Measurements from ENCODE around the gene CGB3. TPM values are rescaled to one million over a fixed set of nuclear protein-coding genes. Genes with fewer than 3 reads are reported as not detected.
"Not testable (repeated sequence)": the region's sequence is repeated elsewhere in the genome, so short reads cannot be mapped to it uniquely, and the experiment has no call there.

The CGB3 gene
- total and polyA plus RNA-seq, 5 donors from 2014 or later: not detected

GRCh38 chr19:49025088-49025487 is 955 bp upstream of the CGB3 start:
- H3K4me3 Mint-ChIP-seq; H3K27ac ChIP-seq (ENCODE audit: insufficient read depth, low read length, poor library complexity, severe bottlenecking); H3K36me3 ChIP-seq (ENCODE audit: control insufficient read depth, insufficient read depth, low read length); H3K9me3 ChIP-seq (ENCODE audit: control insufficient read depth in 2 of 2, low read length in 2 of 2); H3K27ac Mint-ChIP-seq; H3K9me3 Mint-ChIP-seq; H3K36me3 Mint-ChIP-seq; H3K4me3 ChIP-seq (ENCODE audit: low read depth, low read length); ATAC-seq (ENCODE audit: low read depth in 2 of 2); H3K4me1 ChIP-seq (ENCODE audit: control insufficient read depth, insufficient read depth, low read length, poor library complexity, severe bottlenecking); DNase-seq; H3K27me3 ChIP-seq (ENCODE audit: control insufficient read depth, insufficient read depth, low read length): not testable (repeated sequence)
- Mint-ChIP-seq H3K27me3 (peaks cover 11% of the 10 kb centered on the region), H3K4me1 (peaks cover 7 to 14% (median 8%) of the 10 kb centered on the region in 4 donors)

GRCh38 chr19:49022116-49022515 is 2.0 kb downstream of the CGB3 start:
- DNase-seq (no peak), ATAC-seq (ENCODE audit: low read depth in 2 of 2) (no peak)
- H3K4me1 ChIP-seq (ENCODE audit: control insufficient read depth, insufficient read depth, low read length, poor library complexity, severe bottlenecking): peaks cover 29% of the 10 kb centered on the region
- H3K27me3 ChIP-seq (ENCODE audit: control insufficient read depth, insufficient read depth, low read length): no peaks in the 10 kb centered on the region
- H3K36me3 ChIP-seq (ENCODE audit: control insufficient read depth, insufficient read depth, low read length): no peaks in the 10 kb centered on the region
- Mint-ChIP-seq H3K9me3 (peaks cover 0 to 1% (median 0%) of the 10 kb centered on the region in 7 donors), H3K36me3 (no peaks in the 10 kb centered on the region), H3K27ac (no peak overlapping the region), H3K27me3 (peaks cover 10% of the 10 kb centered on the region), H3K4me3 (peak overlapping the region in 1 of 4 donors; percentile 49), H3K4me1 (peaks cover 7 to 34% (median 15%) of the 10 kb centered on the region in 4 donors)
- no peak overlapping the region for H3K4me3 ChIP-seq (ENCODE audit: low read depth, low read length)
- H3K27ac ChIP-seq (ENCODE audit: insufficient read depth, low read length, poor library complexity, severe bottlenecking): no peak overlapping the region
- H3K9me3 ChIP-seq (ENCODE audit: control insufficient read depth in 2 of 2, low read length in 2 of 2): no peaks in the 10 kb centered on the region

DNA sequence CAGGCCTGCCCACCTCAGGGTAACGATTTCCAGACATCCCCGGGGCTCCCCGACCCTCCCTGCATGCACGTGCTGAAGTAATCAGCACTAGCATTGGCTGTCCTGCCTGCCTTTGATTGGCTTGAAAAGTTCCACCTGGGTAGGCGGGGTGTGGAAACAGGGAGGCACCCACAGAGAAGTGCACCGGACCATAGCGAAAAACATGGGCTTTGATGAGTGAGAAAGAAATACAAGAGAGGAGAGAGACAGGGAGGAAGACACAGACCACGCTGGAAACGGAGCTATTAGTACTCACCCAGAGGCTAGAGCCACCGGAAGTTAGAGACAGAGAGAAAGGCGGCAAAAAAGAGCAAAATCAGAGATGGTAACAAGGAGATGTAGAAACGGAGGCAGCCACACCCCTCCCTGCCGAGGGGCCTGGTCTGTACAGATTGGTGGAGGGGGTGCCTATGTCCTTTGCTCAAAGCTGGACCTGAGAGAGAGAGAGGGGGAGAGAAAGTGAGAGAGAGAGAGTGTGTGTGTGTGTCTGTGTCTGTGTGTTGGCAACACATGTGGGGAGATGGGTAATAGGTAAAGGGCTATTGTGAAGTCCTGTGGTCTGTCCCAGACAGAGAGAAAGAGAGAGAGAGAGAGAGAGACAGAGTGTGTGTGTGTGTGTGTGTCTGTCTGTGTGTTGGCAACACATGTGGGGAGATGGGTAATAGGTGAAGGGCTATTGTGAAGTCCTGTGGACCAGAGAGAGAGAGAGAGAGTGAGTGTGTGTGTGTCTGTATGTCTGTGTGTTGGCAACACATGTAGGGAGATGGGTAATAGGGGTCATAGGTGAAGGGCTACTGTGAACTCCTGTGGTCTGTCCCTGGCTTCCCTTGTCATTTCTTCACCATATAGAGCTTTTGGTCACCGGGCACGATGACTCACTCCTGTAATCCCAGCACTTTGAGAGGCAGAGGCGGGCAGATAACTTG is 2.9 kb downstream of the CGB3 start:
- Mint-ChIP-seq H3K4me3 (peak overlapping the region in 3 of 4 donors; percentile 1 to 80 (median 1)), H3K4me1 (peaks cover 7 to 36% (median 15%) of the 10 kb centered on the region in 4 donors), H3K9me3 (peaks cover 0 to 1% (median 0%) of the 10 kb centered on the region in 7 donors), H3K36me3 (no peaks in the 10 kb centered on the region), H3K27me3 (peaks cover 10% of the 10 kb centered on the region), H3K27ac (peak overlapping the region in 2 of 3 donors; percentile 52 to 60)
- H3K9me3 ChIP-seq (ENCODE audit: control insufficient read depth in 2 of 2, low read length in 2 of 2): no peaks in the 10 kb centered on the region
- no peaks in the 10 kb centered on the region for H3K27me3 ChIP-seq (ENCODE audit: control insufficient read depth, insufficient read depth, low read length)
- no peak overlapping the region for H3K4me3 ChIP-seq (ENCODE audit: low read depth, low read length)
- no peaks in the 10 kb centered on the region for H3K36me3 ChIP-seq (ENCODE audit: control insufficient read depth, insufficient read depth, low read length)
- peaks cover 31% of the 10 kb centered on the region for H3K4me1 ChIP-seq (ENCODE audit: control insufficient read depth, insufficient read depth, low read length, poor library complexity, severe bottlenecking)
- H3K27ac ChIP-seq (ENCODE audit: insufficient read depth, low read length, poor library complexity, severe bottlenecking): no peak overlapping the region
- no peak for ATAC-seq (ENCODE audit: low read depth in 2 of 2)
- no peak for DNase-seq

GRCh38 chr19:49020342-49020741 is 3.8 kb downstream of the CGB3 start:
- Mint-ChIP-seq H3K9me3 (peaks cover 0 to 1% (median 0%) of the 10 kb centered on the region in 7 donors), H3K4me1 (peaks cover 7 to 39% (median 15%) of the 10 kb centered on the region in 4 donors), H3K4me3 (peak overlapping the region in 2 of 4 donors; percentile 80 to 92), H3K36me3 (peaks cover 3% of the 10 kb centered on the region), H3K27me3 (peaks cover 10% of the 10 kb centered on the region), H3K27ac (no peak overlapping the region)
- H3K27me3 ChIP-seq (ENCODE audit: control insufficient read depth, insufficient read depth, low read length): no peaks in the 10 kb centered on the region
- peaks cover 31% of the 10 kb centered on the region for H3K4me1 ChIP-seq (ENCODE audit: control insufficient read depth, insufficient read depth, low read length, poor library complexity, severe bottlenecking)
- H3K4me3 ChIP-seq (ENCODE audit: low read depth, low read length): no peak overlapping the region
- ATAC-seq (ENCODE audit: low read depth in 2 of 2) (no peak), DNase-seq (no peak)
- H3K36me3 ChIP-seq (ENCODE audit: control insufficient read depth, insufficient read depth, low read length): no peaks in the 10 kb centered on the region
- H3K9me3 ChIP-seq (ENCODE audit: control insufficient read depth in 2 of 2, low read length in 2 of 2): no peaks in the 10 kb centered on the region
- no peak overlapping the region for H3K27ac ChIP-seq (ENCODE audit: insufficient read depth, low read length, poor library complexity, severe bottlenecking)

GRCh38 chr19:49019242-49019932 is 4.7 kb downstream of the CGB3 start:
- DNase-seq: peak; percentile 54 to 57 (median 54)
- no peaks in the 10 kb centered on the region for H3K27me3 ChIP-seq (ENCODE audit: control insufficient read depth, insufficient read depth, low read length)
- H3K4me3 Mint-ChIP-seq: peak overlapping the region; percentile 80 to 94 (median 92)
- peaks cover 31% of the 10 kb centered on the region for H3K4me1 ChIP-seq (ENCODE audit: control insufficient read depth, insufficient read depth, low read length, poor library complexity, severe bottlenecking)
- peaks cover 7 to 39% (median 15%) of the 10 kb centered on the region in 4 donors for H3K4me1 Mint-ChIP-seq
- peaks cover 10% of the 10 kb centered on the region for H3K27me3 Mint-ChIP-seq
- H3K27ac Mint-ChIP-seq: peak overlapping the region; percentile 79 to 92 (median 90)
- ATAC-seq (ENCODE audit: low read depth in 2 of 2): peak in 1 of 2 donors; percentile 18
- H3K4me3 ChIP-seq (ENCODE audit: low read depth, low read length): peak overlapping the region; percentile 64
- H3K36me3 ChIP-seq (ENCODE audit: control insufficient read depth, insufficient read depth, low read length): no peaks in the 10 kb centered on the region
- H3K36me3 Mint-ChIP-seq: peaks cover 3% of the 10 kb centered on the region
- H3K9me3 Mint-ChIP-seq: peaks cover 0 to 1% (median 0%) of the 10 kb centered on the region in 7 donors
- H3K27ac ChIP-seq (ENCODE audit: insufficient read depth, low read length, poor library complexity, severe bottlenecking): no peak overlapping the region
- no peaks in the 10 kb centered on the region for H3K9me3 ChIP-seq (ENCODE audit: control insufficient read depth in 2 of 2, low read length in 2 of 2)

DNA sequence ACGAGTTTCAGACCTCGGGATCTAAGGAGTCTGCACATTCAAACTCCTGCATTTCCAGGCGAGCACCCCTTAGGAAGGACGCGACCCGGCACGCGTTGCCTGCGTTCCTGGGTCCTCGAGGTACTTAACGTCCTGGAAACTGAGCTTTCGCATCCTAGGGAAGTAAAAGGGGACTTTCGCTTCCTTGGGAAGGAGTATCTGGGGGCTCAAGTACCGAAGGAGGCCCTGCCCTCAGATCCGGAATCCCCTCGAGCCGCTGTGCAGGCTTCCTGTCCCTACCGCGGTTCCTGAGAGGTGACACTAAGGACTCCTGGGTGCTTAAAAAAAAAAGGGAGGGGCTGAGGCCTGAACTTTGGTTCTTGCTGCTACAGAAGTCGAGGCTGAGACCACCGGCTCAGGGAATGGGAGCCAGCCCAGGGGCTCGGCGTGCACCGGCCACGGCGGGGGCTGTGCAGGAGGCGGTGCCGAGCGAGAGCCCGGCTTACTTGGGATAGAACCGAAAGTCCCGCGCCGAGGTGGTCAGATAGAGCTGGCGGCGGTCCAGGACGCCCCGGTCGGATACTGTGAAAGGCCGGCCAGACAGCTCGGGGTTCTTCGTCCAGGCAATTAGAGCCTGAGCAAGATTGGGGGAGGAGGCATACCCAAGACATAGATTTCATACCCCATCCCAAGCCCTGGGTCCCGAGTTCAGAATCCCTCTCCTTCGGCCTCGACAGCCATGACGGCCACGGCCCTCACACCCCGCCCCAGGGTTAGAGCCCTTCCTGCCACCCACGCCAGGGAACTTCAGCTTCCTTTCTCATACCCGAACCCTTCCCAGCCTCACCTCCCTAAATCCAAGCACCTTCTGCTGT is 5.5 kb downstream of the CGB3 start:
- H3K27ac ChIP-seq (ENCODE audit: insufficient read depth, low read length, poor library complexity, severe bottlenecking): not testable (repeated sequence)
- peak overlapping the region; percentile 79 to 92 (median 90) for H3K27ac Mint-ChIP-seq

More for the DNA sequence above, 5.5 kb downstream of the CGB3 start:
- peak overlapping the region; percentile 80 to 94 (median 92) for H3K4me3 Mint-ChIP-seq
- H3K36me3 ChIP-seq (ENCODE audit: control insufficient read depth, insufficient read depth, low read length); H3K9me3 ChIP-seq (ENCODE audit: control insufficient read depth in 2 of 2, low read length in 2 of 2); ATAC-seq (ENCODE audit: low read depth in 2 of 2); H3K36me3 Mint-ChIP-seq; H3K9me3 Mint-ChIP-seq; H3K27me3 ChIP-seq (ENCODE audit: control insufficient read depth, insufficient read depth, low read length): not testable (repeated sequence)
- H3K27me3 Mint-ChIP-seq: peaks cover 10% of the 10 kb centered on the region
- peak in 2 of 3 donors; percentile 28 to 53 for DNase-seq
- Histone ChIP-seq H3K4me3 (ENCODE audit: low read depth, low read length) (peak overlapping the region; percentile 66), H3K4me1 (ENCODE audit: control insufficient read depth, insufficient read depth, low read length, poor library complexity, severe bottlenecking) (peaks cover 31% of the 10 kb centered on the region)
- peaks cover 7 to 39% (median 15%) of the 10 kb centered on the region in 4 donors for H3K4me1 Mint-ChIP-seq
